AG09309 (cell line): ENCODE results near the gene ITPR3.

Experiments
- DNase-seq: peaks from one replicate; pipeline ENCODE4 v3.0.0-alpha.2; 2010; ENCODE audit warnings: low read depth
- H3K4me3 ChIP-seq: 2 replicates; pipeline ENCODE4 v1.5.1; 2011; ENCODE audit warnings: mild to moderate bottlenecking, low read depth, low read length, moderate library complexity; ENCODE audit not compliant: control insufficient read depth
- TF ChIP-seq, protein P1 (sequence below): IDR thresholded peaks from 2 replicates; pipeline ENCODE4 v1.5.1; 2011; ENCODE audit warnings: mild to moderate bottlenecking, low read depth, low read length, inconsistent platforms; ENCODE audit not compliant: insufficient read depth, control insufficient read depth; ENCODE audit errors: missing control alignments

Gene ITPR3

DNA sequence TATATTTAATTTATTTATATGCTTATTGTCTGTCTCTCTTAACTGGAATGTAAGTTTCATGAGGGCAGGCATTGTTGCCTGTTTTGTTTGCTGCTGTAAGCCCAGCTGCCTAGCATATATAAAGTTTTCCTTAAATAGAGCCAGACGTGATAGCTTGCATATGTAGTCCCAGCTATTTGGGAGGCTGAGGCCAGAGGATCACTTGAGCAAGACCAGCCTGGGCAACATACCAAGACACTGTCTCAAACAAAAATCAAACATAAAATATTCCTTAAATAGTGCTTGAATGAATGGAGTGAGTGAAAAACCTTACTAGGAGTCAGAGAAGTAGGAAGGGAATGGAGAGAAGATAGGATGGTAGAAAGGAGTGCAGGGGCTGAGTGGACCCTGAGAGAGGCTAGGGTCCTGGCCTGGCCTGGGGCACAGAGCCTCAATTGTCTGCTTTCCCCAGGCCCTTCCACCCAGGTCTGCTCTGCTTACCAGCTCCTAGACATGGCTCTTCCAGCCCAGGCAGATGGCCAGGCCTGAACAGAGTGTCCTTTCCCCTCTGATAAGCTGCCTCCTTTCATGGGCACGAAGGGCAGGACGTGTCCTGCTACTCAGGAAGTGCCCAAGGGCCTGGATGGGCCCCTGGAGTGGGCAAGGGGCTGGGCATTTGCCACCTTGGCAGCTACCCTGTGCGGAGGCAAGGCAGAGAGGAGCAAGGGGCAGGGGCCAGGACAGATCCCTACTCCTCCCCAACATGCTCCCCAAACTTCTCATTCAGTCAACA lies 23.4 kb upstream of the ITPR3 start:
- TF ChIP-seq, protein P1, sequence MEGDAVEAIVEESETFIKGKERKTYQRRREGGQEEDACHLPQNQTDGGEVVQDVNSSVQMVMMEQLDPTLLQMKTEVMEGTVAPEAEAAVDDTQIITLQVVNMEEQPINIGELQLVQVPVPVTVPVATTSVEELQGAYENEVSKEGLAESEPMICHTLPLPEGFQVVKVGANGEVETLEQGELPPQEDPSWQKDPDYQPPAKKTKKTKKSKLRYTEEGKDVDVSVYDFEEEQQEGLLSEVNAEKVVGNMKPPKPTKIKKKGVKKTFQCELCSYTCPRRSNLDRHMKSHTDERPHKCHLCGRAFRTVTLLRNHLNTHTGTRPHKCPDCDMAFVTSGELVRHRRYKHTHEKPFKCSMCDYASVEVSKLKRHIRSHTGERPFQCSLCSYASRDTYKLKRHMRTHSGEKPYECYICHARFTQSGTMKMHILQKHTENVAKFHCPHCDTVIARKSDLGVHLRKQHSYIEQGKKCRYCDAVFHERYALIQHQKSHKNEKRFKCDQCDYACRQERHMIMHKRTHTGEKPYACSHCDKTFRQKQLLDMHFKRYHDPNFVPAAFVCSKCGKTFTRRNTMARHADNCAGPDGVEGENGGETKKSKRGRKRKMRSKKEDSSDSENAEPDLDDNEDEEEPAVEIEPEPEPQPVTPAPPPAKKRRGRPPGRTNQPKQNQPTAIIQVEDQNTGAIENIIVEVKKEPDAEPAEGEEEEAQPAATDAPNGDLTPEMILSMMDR: no peak
- no peak for DNase-seq
- no peak overlapping the region for H3K4me3 ChIP-seq

DNA sequence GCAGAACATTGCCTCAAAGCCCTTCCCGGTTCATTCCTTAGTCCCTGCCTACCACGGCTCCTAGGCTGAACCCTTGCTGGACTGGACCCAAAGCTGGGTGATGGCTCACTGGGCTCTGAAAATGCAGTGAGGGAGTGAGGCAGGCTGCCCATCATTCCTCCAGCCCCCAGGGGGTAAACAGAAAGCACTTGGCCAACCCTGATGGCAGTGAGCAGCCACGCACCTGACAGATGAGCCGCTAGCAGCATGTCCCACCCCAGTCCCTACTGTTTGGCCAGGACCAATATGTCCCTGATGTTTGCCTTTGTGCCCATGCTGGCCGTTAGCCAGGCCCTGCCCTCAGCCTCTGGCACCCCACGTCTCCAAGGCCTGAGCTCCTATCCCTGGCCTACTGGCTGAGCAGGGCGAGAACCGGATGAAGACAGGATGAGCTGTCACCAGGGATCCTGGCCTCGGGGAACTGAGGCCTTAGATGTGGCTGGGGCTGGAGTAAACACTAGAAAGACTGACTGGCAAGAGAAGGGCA lies 21.6 kb upstream of the ITPR3 start:
- H3K4me3 ChIP-seq: no peak overlapping the region
- TF ChIP-seq, protein P1: no peak
- DNase-seq: no peak

DNA sequence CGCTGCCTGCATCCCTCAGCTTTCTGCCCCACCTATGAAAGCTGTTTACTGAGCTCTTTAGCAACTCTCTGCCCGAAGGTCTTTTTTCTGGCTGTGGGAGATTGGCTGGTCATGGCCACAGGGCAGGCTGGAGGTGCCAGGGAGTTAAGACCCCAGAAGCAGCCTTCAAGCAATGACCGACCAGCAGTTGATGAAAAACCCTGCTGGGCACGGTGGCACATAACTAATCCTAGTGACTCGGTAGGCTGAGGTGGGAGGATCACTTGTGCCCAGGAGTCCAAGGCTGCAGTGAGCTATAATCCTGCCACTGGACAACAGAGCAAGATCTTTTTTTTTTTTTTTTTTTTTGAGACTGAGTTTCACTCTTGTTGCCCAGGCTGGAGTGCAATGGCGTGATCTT lies 20.4 kb upstream of the ITPR3 start:
- no peak for DNase-seq
- no peak overlapping the region for H3K4me3 ChIP-seq
- TF ChIP-seq, protein P1: no peak

DNA sequence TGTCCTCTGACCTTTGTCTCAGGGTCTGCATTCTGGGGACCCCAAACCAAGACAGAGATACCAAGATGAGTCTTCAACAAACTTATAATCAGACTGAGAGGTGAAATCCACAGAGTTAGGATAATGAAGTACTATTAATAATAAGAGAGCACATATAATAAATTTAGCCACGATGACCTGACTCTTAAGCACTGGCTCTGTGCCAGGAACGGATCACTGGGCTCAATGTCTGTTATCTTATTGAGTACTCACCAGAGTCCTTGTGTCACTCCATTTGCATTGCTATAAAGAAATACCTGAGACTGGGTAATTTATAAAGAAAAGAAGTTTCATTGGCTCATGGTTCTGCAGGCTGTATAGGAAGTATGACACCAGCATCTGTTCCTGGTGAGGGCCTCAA lies 18.9 kb upstream of the ITPR3 start:
- no peak for DNase-seq
- TF ChIP-seq, protein P1: no peak

DNA sequence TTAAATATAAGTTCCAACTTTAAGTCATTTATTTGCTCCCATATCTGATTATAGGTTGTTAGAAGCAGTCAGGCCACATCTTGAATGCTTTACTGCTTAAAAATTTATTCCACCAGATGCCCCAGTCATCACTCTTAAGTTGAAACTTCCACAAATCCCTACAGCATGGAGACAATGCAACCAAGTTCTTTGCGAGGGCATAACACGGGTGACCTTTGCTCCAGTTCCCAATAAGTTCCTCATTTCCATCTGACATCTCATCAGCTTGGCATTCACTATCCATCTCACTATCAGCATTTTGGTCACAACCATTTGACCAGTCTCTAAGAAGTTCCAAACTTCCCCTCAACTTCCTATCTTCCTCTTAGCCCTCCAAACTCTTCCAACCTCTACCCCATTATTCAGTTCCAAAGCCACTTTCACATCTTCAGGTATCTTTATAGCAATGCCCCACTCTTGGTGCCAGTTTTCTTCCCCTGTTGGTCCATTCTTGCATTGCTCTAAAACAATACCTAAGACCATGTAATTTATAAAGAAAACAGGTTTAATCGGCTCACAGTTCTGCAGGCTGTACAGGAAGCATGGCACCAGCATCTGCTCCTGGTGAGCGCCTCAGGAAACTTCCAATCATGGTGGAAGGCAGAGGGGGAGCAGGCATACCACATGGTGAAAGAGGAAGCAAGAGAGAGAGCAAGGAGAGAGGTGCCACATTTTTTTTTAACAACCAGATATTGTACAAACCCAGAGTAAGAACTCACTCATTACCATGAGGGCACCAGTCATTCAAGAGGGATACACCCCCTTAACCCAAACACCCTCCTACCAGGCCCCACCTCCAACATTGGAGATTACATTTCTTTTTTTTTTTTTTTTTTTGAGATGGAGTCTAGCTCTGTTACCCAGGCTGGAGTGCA lies 15.9 kb upstream of the ITPR3 start:
- DNase-seq: no peak
- H3K4me3 ChIP-seq: no peak overlapping the region
- TF ChIP-seq, protein P1: no peak

More for the DNA sequence above, 18.9 kb upstream of the ITPR3 start:
- H3K4me3 ChIP-seq: no peak overlapping the region

DNA sequence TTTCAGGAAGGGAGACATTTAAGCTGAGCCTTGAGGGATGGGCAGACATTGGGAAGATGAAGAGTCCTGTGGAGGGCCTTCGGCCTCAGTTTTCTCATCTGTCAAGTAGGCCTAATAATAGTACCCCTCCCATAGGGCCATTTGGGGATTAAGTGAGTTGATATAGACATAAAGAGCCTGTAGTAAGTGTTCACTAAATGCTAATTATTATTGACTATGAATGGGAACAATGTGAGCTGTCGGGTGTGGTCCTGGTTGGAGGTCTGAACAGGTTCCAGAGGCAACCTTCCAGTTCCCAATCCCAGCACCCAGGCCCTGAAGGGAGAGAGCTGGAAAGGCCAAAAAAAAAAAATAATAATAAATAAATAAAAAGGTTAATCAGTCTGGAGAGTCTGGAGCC lies 14.5 kb upstream of the ITPR3 start:
- TF ChIP-seq, protein P1: no peak
- no peak overlapping the region for H3K4me3 ChIP-seq
- DNase-seq: no peak
